GM21447 (cell line): Measurements from ENCODE around the gene CCDC192.

Source experiments
- ATAC-seq: cut with Tn5 transposase; IDR thresholded peaks from one replicate; pipeline ENCODE4 v1.9.1; 2021; ENCODE audit not compliant: unreplicated experiment

The CCDC192 gene

DNA sequence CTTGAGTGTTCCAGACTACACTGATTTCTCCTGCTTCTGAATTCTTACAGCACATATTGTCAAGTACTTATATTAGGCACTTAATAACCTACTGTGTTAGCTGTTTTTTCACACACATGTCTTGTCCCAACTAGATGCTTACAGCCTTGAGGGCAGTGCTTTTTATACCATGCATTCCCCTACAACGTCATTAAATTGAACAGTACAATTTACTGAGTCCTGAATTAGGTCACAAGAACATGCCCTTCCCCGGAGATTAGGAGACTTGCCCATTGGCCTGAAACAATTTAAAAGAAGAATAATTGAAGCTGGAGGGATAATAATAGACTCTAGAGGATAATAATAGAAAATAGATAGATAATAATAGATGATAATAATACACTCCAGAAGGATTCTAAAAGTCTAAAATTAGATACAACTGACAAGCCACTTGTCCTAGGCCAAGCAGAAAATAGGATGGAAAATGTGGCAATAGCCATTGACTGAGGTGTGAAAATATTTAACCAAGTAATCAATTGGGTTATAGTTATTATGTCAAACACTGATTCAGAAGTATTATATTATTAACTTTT lies 267.7 kb downstream of the CCDC192 start:
- no peak for ATAC-seq

- no peak for ATAC-seq
These were observed 272.8 kb downstream of the CCDC192 start for GRCh38 chr5:127975961-127976360.

DNA sequence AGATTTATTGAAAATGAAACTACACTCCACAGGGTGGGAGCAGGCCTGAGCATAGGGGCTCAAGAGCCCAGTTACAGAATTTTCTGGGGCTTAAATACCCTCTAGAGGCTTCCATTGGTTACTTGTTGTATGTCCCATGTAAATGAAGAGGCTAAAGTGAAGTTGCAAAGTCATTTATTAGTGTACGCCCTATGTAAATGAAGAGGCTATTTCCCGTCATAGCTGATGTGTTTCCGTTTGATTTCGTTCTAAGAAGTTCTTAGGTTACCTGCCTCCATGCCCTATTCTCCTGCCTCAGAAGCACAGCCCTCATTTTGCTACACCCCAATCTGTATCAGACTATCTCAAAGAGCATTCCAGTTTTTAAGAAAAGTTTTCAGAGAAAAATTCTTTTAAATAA lies 273.3 kb downstream of the CCDC192 start:
- ATAC-seq, result no peak

- no peak for ATAC-seq
These were observed 274.0 kb downstream of the CCDC192 start for GRCh38 chr5:127976991-127977717.

DNA sequence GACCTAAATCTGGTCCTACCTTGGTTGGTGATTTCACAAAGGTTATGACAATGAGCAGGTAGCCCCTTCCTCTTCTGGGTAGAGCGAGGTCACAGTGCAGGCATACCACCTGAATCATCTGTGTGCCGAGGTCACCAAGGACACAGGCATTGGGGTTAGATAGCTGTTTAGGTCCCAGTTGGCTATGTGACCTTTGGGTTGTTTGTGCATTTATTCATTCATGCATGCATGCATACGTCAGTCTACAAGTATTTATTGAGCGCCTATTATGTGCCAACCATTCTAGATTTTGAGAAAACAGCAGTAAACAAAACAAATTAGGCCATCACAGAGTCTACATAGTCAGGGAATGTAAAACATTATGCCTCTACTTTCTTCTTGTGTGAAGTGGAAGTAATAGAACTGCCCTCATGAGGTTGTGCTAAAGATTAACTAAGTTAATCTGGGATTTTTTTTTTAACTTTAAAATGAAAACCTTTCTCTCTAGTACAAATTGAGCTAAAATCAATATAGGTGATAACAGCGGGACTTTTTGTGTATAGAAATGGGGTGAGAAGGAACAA lies 275.6 kb downstream of the CCDC192 start:
- ATAC-seq, result no peak

- no peak for ATAC-seq
These were observed 276.3 kb downstream of the CCDC192 start for GRCh38 chr5:127979475-127979874.

DNA sequence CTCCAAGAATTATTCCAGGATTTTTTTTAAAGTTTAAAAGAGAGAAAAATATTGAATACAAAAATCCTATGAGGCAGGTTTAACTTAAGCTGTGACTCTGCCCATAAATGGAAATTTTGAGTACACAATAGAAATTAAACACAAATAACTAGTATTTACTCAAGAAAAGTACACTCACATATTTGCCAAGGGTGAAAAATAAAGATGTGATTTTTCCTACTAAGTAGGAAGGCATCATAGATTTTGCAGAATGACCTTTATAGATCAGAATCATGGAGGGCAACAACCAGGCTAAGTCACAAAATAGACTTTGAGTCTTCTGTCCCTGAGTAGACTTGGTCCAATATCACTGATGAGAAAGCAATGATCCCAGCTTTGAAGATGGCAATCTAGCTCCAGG lies 277.7 kb downstream of the CCDC192 start:
- no peak for ATAC-seq

GRCh38 chr5:127981498-127981897 lies 278.3 kb downstream of the CCDC192 start:
- no peak for ATAC-seq

GRCh38 chr5:127985811-127986325 lies 282.7 kb downstream of the CCDC192 start:
- no peak for ATAC-seq

DNA sequence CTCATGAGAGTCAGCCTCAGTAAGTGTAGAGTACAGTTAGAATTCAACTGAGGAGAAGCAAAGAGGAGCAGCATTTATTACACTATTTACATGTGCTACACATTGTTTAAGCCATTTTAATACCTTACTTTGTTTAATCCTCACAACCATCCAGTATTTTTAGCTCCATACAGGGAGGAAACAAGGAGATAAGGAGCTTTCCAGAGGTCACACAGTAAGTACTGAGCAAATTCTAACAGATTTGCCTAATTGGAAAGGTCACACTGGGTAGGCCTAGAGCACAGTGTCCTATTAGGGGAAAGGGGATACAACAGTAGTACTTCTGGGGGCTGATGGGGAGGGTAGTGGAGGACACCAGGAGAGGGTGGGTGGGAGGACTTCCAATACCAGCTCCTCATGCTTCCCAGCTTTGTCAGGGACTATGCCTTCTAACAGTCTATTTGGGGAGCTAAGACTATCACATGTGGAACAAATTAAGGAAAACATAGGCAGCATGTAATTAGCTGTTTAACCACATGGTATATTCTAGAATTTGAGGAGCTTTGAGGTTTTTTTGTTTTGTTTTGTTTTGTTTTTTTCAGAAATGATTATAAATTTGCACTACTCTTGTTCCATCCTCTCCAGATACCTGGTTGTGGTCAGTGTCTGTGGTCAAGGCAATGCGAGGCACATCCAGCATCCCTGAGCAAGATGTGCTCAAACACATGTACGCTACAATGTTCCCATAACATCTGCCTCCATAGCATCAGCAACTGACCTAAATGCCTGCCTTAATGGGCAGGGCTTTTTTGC lies 284.4 kb downstream of the CCDC192 start:
- no peak for ATAC-seq

DNA sequence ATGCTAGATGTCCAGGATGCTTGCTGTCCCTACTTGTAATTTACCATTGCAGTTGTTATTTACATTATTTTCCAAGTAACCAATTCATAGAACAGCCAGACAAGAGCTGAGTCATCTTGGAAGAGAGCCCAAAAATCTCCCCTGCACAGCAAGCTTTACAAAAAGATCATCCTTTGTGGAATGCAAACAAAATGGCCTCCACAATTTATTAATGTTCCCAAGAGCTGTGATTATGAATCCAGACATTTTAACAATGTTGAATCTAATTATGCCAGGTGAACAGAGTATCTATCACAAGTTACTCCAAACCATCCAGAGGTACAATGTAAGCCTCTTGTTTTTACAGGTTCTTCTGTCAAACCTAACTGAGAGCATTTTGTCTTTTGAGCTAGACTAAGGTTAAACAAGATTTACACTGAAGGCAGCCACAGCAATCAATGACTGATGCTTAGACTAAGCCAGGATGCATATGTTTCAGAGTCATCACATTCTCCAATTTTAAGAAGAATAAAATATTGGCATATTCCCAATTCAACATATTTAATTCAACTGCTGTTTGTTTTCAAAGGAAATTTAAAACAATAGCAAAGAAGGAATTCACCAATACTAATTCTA lies 285.1 kb downstream of the CCDC192 start:
- no peak for ATAC-seq
